HG03558 (cell line): ENCODE data around the gene SIM2.

ENCODE experiments used
- ATAC-seq: cut with Tn5 transposase; IDR thresholded peaks from one replicate; pipeline ENCODE4 v1.9.1; 2021; ENCODE audit warnings: moderate number of reproducible peaks; ENCODE audit not compliant: unreplicated experiment; ENCODE audit errors: extremely low read depth

The SIM2 gene

DNA sequence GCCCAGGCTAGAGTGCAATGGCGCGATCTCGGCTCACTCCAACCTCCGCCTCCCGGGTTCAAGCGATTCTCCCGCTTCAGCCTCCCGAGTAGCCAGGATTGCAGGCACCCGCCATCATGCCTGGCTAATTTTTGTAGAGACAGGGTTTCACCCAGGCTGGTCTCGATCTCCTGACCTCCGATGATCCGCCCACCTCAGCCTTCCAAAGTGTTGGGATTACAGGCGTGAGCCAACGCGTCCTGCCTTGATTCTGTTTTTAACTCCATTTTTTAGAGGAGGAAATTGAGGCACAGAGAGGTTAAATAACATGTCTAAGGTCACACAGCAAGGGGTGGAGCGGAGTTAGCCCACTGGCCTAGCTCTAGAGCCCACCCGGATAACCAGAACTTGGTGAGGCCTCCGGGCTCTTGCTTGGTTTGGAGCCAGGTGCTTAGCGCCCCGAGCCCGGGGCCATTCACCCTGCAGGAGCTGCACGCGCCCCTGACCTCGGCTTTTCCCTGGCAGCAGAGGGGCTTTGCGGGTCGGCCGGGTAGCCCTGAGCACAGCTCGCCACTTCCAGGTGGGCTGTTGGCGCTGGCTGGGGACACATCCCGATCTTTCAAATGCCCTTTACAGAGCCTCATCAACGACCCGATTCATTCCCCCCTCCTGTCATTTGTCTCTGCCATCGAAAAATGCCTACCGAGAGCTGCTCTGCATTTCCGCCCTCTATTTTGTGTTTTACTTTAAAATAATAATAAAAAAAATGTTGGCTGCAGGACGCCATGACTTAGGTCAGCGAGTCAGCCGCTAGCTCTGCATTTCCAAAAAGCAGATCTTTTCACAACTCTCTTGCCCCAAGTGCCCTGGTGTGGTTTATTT lies 11.2 kb downstream of the SIM2 start:
- ATAC-seq, result no peak

DNA sequence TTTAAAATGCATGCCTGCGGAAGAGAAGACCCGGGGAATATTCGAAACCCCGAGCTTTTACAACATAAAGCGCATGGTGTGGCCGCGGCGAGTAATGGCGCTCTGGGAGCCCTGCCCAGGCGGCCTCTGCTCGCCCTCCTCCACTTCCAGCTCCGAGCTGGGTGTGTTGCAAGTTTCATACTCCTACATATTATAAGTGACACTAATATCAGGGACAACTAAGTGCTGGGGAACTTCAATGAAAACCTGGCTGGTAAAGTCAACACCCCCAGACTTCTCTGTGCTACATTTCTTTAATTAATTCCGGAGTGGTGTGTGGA lies 11.8 kb downstream of the SIM2 start:
- ATAC-seq, result no peak

DNA sequence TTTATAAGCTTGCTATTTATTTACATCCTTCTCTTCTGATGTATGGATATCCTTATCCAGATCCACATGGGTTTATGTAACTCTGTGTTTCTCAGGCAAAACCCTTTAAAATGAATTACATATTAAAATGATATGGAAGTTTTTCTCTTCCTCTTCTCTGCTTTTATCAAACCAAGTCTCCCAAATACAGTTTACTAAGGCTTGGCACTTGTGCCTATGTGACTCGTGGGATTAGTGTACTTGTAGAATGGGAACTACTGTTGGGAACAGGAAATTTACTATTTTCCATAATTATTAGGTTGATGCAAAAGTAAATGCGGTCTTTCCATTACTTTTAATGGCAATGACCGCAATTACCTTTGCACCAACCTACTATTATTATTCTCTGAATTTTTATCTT lies 14.8 kb downstream of the SIM2 start:
- no peak for ATAC-seq

DNA sequence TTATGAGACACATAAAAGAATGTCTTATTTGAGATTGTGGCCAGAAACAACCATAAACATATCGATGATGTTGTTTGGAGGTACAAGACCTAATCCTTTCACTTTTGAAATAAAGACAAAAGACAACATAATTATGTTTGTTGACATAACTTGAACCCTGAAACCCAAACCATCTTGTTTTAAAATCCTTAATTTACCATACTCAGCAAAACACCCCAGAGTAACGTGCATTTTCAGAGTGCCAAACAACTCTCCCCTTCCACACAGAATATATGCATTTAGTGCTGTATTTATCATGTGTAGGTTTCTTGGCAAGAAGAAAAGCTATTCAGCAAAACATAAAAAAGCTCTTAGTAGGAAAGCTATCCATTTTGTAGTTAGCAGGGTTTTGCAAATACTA lies 17.5 kb downstream of the SIM2 start:
- no peak for ATAC-seq

- no peak for ATAC-seq
These were observed 17.9 kb downstream of the SIM2 start for GRCh38 chr21:36716836-36717235.

GRCh38 chr21:36717976-36718375 lies 19.1 kb downstream of the SIM2 start:
- ATAC-seq, result no peak

GRCh38 chr21:36718951-36719501 lies 20.1 kb downstream of the SIM2 start:
- no peak for ATAC-seq

- no peak for ATAC-seq
These were observed 20.7 kb downstream of the SIM2 start for GRCh38 chr21:36719614-36720013.

DNA sequence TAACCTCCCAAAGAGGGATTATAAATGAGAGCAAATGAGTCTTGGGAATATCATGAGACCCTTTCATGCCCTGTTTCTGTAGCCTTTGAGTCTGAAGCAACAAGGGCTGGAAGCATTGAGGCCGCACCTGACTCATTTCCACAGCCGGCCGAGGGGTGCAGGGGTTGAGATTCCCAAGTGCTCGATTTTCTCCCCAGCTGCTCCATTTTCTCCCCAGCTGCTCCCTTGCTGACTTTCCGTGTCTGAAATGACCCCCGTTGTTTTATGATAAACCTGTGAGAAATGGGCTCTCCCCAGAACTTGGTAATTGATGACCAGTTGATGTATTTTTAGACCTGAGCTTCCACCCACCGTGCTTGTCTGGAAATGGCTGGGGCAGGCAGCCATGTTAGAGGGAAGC lies 22.9 kb downstream of the SIM2 start:
- no peak for ATAC-seq

DNA sequence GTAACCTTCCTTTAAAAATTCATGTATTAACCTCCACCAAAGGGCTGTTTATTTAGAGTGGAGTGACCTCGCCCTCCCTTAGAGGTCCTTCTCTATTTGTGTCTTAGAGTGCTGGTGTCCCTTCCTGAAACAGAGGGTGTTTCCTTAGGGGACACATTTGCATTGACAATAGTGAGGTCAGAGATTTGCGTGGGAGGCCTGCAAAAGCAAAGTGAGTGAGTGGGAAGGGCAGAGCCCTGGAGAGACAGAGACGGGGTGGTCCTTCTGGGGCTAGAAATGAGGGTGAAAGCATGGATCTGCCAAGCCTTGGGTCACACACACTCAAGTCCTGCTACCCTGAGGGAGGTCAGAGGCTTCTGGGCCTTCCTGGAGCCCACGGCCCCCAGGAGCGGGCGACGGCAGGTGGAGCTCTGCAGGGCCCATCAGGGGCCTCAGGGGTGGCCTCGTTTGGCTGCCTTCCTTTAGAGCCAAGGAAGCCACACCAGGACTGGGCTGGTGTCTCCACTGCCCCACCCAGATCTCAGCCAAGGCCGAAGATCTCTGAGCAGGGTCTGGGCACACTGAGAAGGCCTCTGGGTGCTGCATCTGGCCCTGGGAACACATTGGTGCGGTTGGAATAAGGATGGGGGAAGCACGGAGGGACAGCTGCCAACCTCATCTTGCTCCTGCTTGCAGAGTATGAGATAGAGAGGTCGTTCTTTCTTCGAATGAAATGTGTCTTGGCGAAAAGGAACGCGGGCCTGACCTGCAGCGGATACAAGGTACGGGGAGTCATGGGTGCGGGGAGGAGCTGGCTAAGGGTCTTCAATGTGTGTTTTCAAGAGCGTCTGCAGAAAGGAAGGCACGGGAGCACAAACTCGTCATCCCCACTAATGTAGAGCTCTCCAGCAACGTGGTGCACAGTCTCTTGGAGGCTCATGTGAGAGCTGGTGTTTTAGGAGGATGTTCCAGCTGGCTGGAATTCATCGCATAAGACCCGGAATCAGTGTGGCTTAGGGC lies 23.8 kb downstream of the SIM2 start:
- no peak for ATAC-seq

GRCh38 chr21:36723371-36723881 lies 24.5 kb downstream of the SIM2 start:
- ATAC-seq, result no peak

DNA sequence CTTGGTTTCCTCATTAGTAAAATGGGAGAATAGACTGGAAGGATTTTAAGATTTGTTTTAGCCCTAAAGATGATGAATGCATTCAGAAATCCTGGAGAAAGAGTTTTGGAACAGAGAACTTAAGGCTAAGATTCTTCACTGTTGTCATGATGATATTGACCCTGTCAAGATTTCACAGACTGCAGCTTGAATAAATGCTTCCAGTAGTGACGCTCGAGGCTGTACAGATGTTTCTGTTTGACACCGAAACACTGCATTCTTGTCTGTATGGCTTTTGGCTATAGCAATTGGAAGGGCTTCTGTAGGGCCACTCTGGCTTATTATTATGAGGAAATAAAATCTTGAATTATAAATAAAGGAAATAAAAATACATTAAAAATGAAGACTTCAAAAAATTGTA lies 25.7 kb downstream of the SIM2 start:
- no peak for ATAC-seq

- no peak for ATAC-seq
These were observed 27.0 kb downstream of the SIM2 start for GRCh38 chr21:36725793-36726386.

GRCh38 chr21:36727866-36728265 lies 29.0 kb downstream of the SIM2 start:
- no peak for ATAC-seq

GRCh38 chr21:36728371-36729111 lies 29.6 kb downstream of the SIM2 start:
- ATAC-seq, result no peak

GRCh38 chr21:36729310-36729970 lies 30.5 kb downstream of the SIM2 start:
- no peak for ATAC-seq

- ATAC-seq, result no peak
These were observed 31.7 kb downstream of the SIM2 start for GRCh38 chr21:36730291-36731281.

GRCh38 chr21:36732217-36732616 lies 33.3 kb downstream of the SIM2 start:
- no peak for ATAC-seq
